GM18519 (cell line): ENCODE results near the gene MGAT4C.
"Not testable (repeated sequence)": the region's sequence is repeated elsewhere in the genome, so short reads cannot be mapped to it uniquely, and the experiment has no call there.

ENCODE experiments used
- ATAC-seq: cut with Tn5 transposase; IDR thresholded peaks from one replicate; pipeline ENCODE4 v1.9.1; 2021; ENCODE audit warnings: mild to moderate bottlenecking, moderate library complexity; ENCODE audit not compliant: unreplicated experiment, low FRiP score

MGAT4C gene

GRCh38 chr12:86139671-86140070, 116.5 kb downstream of the MGAT4C start:
- no peak for ATAC-seq

GRCh38 chr12:86138770-86139169, 117.4 kb downstream of the MGAT4C start:
- no peak for ATAC-seq

GRCh38 chr12:86137936-86138335, 118.3 kb downstream of the MGAT4C start:
- no peak for ATAC-seq

GRCh38 chr12:86134561-86134960, 121.6 kb downstream of the MGAT4C start:
- ATAC-seq = no peak

- ATAC-seq = not testable (repeated sequence)
Measured at GRCh38 chr12:86126900-86127299, 129.3 kb downstream of the MGAT4C start.

GRCh38 chr12:86122846-86123468, 133.2 kb downstream of the MGAT4C start:
- ATAC-seq = no peak

GRCh38 chr12:86118161-86118560, 138.0 kb downstream of the MGAT4C start:
- ATAC-seq = no peak

- ATAC-seq = no peak
Measured at GRCh38 chr12:86117711-86118110, 138.5 kb downstream of the MGAT4C start.

- no peak for ATAC-seq
Measured at GRCh38 chr12:86104087-86104486, 152.1 kb downstream of the MGAT4C start.

- ATAC-seq = no peak
Measured at GRCh38 chr12:86097161-86097560, 159.0 kb downstream of the MGAT4C start.

GRCh38 chr12:86091681-86092080, 164.5 kb downstream of the MGAT4C start:
- no peak for ATAC-seq

GRCh38 chr12:86081843-86082242, 174.3 kb downstream of the MGAT4C start:
- ATAC-seq = no peak

GRCh38 chr12:86059052-86059451, 197.1 kb downstream of the MGAT4C start:
- ATAC-seq = not testable (repeated sequence)

- no peak for ATAC-seq
Measured at GRCh38 chr12:86057092-86057845, 198.9 kb downstream of the MGAT4C start.

- ATAC-seq = no peak
Measured at GRCh38 chr12:86052921-86053320, 203.3 kb downstream of the MGAT4C start.

GRCh38 chr12:86050010-86050409, 206.2 kb downstream of the MGAT4C start:
- no peak for ATAC-seq

- no peak for ATAC-seq
Measured at GRCh38 chr12:86044396-86044795, 211.8 kb downstream of the MGAT4C start.

GRCh38 chr12:86042062-86042461, 214.1 kb downstream of the MGAT4C start:
- ATAC-seq = no peak

GRCh38 chr12:86018361-86018760, 237.8 kb downstream of the MGAT4C start:
- no peak for ATAC-seq

GRCh38 chr12:86015026-86015425, 241.2 kb downstream of the MGAT4C start:
- ATAC-seq = no peak

- ATAC-seq = no peak
Measured at GRCh38 chr12:86006727-86007126, 249.5 kb downstream of the MGAT4C start.

- ATAC-seq = no peak
Measured at GRCh38 chr12:85998074-85998473, 258.1 kb downstream of the MGAT4C start.
